ENCODE data around the gene PTPRJ.

The PTPRJ gene

GRCh38 chr11:47997063-47998053 is 17.0 kb downstream of the PTPRJ start:
- no peak for TF ChIP-seq CTCF (conservative IDR thresholded peaks at IDR 0.05; ENCODE audit: low read length)
- H3K4me3 ChIP-seq (ENCODE audit: low read length) = no peak overlapping the region
- no peak for DNase-seq (ENCODE audit: low read depth)

GRCh38 chr11:47998345-47998732 is 18.0 kb downstream of the PTPRJ start:
- no peak for TF ChIP-seq CTCF (conservative IDR thresholded peaks at IDR 0.05; ENCODE audit: low read length)
- no peak for DNase-seq (ENCODE audit: low read depth)
- no peak overlapping the region for H3K4me3 ChIP-seq (ENCODE audit: low read length)

- TF ChIP-seq CTCF (conservative IDR thresholded peaks at IDR 0.05; ENCODE audit: low read length) = no peak
- no peak overlapping the region for H3K4me3 ChIP-seq (ENCODE audit: low read length)
Observed at GRCh38 chr11:47998733-47999359, 18.5 kb downstream of the PTPRJ start.

GRCh38 chr11:48000432-48000831 is 20.1 kb downstream of the PTPRJ start:
- TF ChIP-seq CTCF (conservative IDR thresholded peaks at IDR 0.05; ENCODE audit: low read length) = no peak

More at GRCh38 chr11:47998733-47999359, 18.5 kb downstream of the PTPRJ start:
- peak; percentile 24 for DNase-seq (ENCODE audit: low read depth)

GRCh38 chr11:48001438-48002021 is 21.2 kb downstream of the PTPRJ start:
- H3K4me3 ChIP-seq (ENCODE audit: low read length) = no peak overlapping the region
- peak; percentile 53 for DNase-seq (ENCODE audit: low read depth)
- TF ChIP-seq CTCF (conservative IDR thresholded peaks at IDR 0.05; ENCODE audit: low read length) = no peak

More at GRCh38 chr11:48000432-48000831, 20.1 kb downstream of the PTPRJ start:
- H3K4me3 ChIP-seq (ENCODE audit: low read length) = no peak overlapping the region
- no peak for DNase-seq (ENCODE audit: low read depth)

GRCh38 chr11:48002561-48002960 is 22.2 kb downstream of the PTPRJ start:
- TF ChIP-seq CTCF (conservative IDR thresholded peaks at IDR 0.05; ENCODE audit: low read length) = no peak
- H3K4me3 ChIP-seq (ENCODE audit: low read length) = no peak overlapping the region
- no peak for DNase-seq (ENCODE audit: low read depth)

Measured in AG10803 (cell line).